Loucy (cell line): ENCODE measurements around the gene UCHL5.

Source experiments
- H2AFZ ChIP-seq: fragments of 200-600 bp; sonication (generic); 2 replicates; pipeline ENCODE4 v1.6.0; 2016; ENCODE audit warnings: antibody characterized with exemption, mild to moderate bottlenecking, low read length, moderate library complexity
- H3F3A ChIP-seq: fragments of 200-600 bp; 2 replicates; pipeline ENCODE4 v1.6.0; 2016; ENCODE audit warnings: antibody characterized with exemption, low read depth, mild to moderate bottlenecking
- H3K27me3 ChIP-seq: fragments of 200-600 bp; sonication (generic); 2 replicates; pipeline ENCODE4 v1.6.1; 2014; ENCODE audit warnings: low read length, mild to moderate bottlenecking; ENCODE audit not compliant: insufficient read depth, poor library complexity, severe bottlenecking
- H3K36me3 ChIP-seq: fragments of 200-600 bp; sonication (generic); 2 replicates; pipeline ENCODE4 v1.6.1; 2016; ENCODE audit warnings: low read length; ENCODE audit not compliant: insufficient read depth
- H3K4me1 ChIP-seq: fragments of 200-600 bp; sonication (generic); 2 replicates; pipeline ENCODE4 v1.5.1; 2014; ENCODE audit warnings: low read length, mild to moderate bottlenecking; ENCODE audit not compliant: insufficient read depth, poor library complexity, severe bottlenecking
- H3K4me2 ChIP-seq: fragments of 200-600 bp; sonication (generic); 2 replicates; pipeline ENCODE4 v1.6.0; 2014; ENCODE audit warnings: antibody characterized with exemption, low read length, low read depth, mild to moderate bottlenecking; ENCODE audit not compliant: poor library complexity, severe bottlenecking
- H3K4me3 ChIP-seq: fragments of 200-600 bp; sonication (generic); 2 replicates; pipeline ENCODE4 v1.5.1; 2014; ENCODE audit warnings: low read length, mild to moderate bottlenecking, mixed read lengths; ENCODE audit not compliant: poor library complexity, severe bottlenecking
- H3K79me2 ChIP-seq: fragments of 200-600 bp; sonication (generic); 2 replicates; pipeline ENCODE4 v1.6.1; 2014; ENCODE audit warnings: low read length; ENCODE audit not compliant: insufficient read depth
- H3K9ac ChIP-seq: fragments of 200-600 bp; sonication (generic); 2 replicates; pipeline ENCODE4 v1.6.0; 2014; ENCODE audit warnings: mild to moderate bottlenecking, low read depth, low read length, moderate library complexity; ENCODE audit not compliant: poor library complexity, severe bottlenecking
- H3K9me2 ChIP-seq: fragments of 200-600 bp; sonication (generic); replicated peaks from 2 replicates; pipeline ENCODE4 v1.6.1; 2016; ENCODE audit warnings: low read depth, low read length, mixed read lengths
- H3K9me3 ChIP-seq: fragments of 200-600 bp; sonication (generic); 2 replicates; pipeline ENCODE4 v1.6.1; 2014; ENCODE audit warnings: mild to moderate bottlenecking, antibody characterized with exemption, low read length, low read depth; ENCODE audit not compliant: insufficient read depth
- H4K20me1 ChIP-seq: fragments of 200-600 bp; sonication (generic); 2 replicates; pipeline ENCODE4 v1.6.0; 2014; ENCODE audit warnings: antibody characterized with exemption, low read length, mild to moderate bottlenecking; ENCODE audit not compliant: insufficient read depth, poor library complexity, severe bottlenecking
- EZH2phosphoT487 ChIP-seq: fragments of 200-600 bp; IDR thresholded peaks from 2 replicates; pipeline ENCODE4 v1.6.1; 2018; ENCODE audit warnings: antibody characterized with exemption, mild to moderate bottlenecking, moderate library complexity, borderline replicate concordance
- TF ChIP-seq, protein P1 (sequence below): fragments of 200-600 bp; sonication (generic); conservative IDR thresholded peaks from 2 replicates; pipeline ENCODE4 v1.5.1; 2014; ENCODE audit warnings: mild to moderate bottlenecking, antibody characterized with exemption, low read length

The UCHL5 gene

GRCh38 chr1:193011406-193011805 is 47.8 kb downstream of the UCHL5 start:
- H3K9me3 ChIP-seq, result no peaks in the 10 kb centered on the region

DNA sequence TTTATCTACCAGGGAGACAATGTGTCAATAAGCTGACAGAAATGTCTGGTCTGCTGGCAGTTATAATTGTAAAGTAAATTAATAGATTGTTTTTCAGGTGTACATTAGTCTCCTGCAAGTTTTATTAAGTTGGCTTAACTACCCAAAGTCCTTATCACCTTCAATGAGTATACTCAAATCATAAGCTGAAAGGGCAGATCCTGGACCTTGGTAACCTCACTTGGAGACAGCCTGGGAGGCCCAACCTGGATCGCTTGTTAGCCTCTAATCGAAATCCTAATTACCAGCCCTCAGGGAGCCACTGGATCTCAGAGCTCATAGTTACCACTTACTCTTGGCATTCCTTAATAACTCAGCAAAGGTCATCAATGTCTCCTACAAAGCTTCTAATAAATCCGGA is 49.7 kb downstream of the UCHL5 start:
- Histone ChIP-seq H3K9me2 (no peaks in the 10 kb centered on the region), H3K4me3 (no peak overlapping the region), H4K20me1 (no peaks in the 10 kb centered on the region), H3F3A (no peaks in the 10 kb centered on the region), H3K9ac (no peak overlapping the region), H3K27me3 (no peaks in the 10 kb centered on the region), H2AFZ (no peak overlapping the region), H3K79me2 (no peaks in the 10 kb centered on the region), H3K4me1 (no peaks in the 10 kb centered on the region), H3K9me3 (no peaks in the 10 kb centered on the region), H3K4me2 (no peak overlapping the region), H3K36me3 (no peaks in the 10 kb centered on the region)
- TF ChIP-seq EZH2phosphoT487, result no peak
- TF ChIP-seq, protein P1, sequence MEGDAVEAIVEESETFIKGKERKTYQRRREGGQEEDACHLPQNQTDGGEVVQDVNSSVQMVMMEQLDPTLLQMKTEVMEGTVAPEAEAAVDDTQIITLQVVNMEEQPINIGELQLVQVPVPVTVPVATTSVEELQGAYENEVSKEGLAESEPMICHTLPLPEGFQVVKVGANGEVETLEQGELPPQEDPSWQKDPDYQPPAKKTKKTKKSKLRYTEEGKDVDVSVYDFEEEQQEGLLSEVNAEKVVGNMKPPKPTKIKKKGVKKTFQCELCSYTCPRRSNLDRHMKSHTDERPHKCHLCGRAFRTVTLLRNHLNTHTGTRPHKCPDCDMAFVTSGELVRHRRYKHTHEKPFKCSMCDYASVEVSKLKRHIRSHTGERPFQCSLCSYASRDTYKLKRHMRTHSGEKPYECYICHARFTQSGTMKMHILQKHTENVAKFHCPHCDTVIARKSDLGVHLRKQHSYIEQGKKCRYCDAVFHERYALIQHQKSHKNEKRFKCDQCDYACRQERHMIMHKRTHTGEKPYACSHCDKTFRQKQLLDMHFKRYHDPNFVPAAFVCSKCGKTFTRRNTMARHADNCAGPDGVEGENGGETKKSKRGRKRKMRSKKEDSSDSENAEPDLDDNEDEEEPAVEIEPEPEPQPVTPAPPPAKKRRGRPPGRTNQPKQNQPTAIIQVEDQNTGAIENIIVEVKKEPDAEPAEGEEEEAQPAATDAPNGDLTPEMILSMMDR, result no peak

More at GRCh38 chr1:193011406-193011805, 47.8 kb downstream of the UCHL5 start:
- Histone ChIP-seq H3K4me1 (no peaks in the 10 kb centered on the region), H4K20me1 (no peaks in the 10 kb centered on the region), H3K79me2 (no peaks in the 10 kb centered on the region), H3K9ac (no peak overlapping the region), H2AFZ (no peak overlapping the region), H3K36me3 (0 out of 2 replicates have a peak, but pooled peaks cover 5% of the 10 kb centered on the region), H3K4me2 (no peak overlapping the region), H3K27me3 (no peaks in the 10 kb centered on the region), H3K4me3 (no peak overlapping the region), H3K9me2 (no peaks in the 10 kb centered on the region), H3F3A (no peaks in the 10 kb centered on the region)
- TF ChIP-seq, protein P1, result no peak
- no peak for TF ChIP-seq EZH2phosphoT487

DNA sequence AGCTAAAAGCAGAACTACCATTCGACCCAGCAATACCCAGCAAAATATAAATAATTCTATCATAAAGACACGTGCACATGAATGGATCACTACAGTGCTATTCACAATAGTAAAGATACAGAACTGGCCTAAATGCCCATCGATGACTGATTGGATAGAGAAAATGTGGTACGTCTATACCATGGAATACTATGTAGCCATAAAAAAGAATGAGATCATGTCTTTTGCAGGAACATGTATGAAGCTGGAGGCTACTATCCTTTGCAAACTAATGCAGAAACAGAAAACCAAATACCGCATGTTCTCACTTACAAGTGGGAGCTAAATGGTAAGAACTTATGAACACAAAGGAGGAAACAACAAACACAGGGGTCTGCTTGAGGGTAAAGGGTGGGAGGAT is 53.4 kb downstream of the UCHL5 start:
- Histone ChIP-seq H3K4me1 (no peaks in the 10 kb centered on the region), H3F3A (no peaks in the 10 kb centered on the region), H3K79me2 (no peaks in the 10 kb centered on the region), H3K9me3 (no peaks in the 10 kb centered on the region), H3K9me2 (no peaks in the 10 kb centered on the region), H3K4me2 (no peak overlapping the region), H3K9ac (no peak overlapping the region), H4K20me1 (no peaks in the 10 kb centered on the region), H3K36me3 (no peaks in the 10 kb centered on the region), H3K27me3 (no peaks in the 10 kb centered on the region), H3K4me3 (no peak overlapping the region), H2AFZ (no peak overlapping the region)
- TF ChIP-seq EZH2phosphoT487, result no peak
- TF ChIP-seq, protein P1, result no peak
